Transverse colon (tissue), 4 donors: ENCODE measurements around the gene RGS10. TPM values are rescaled to one million over a fixed set of nuclear protein-coding genes. Genes with fewer than 3 reads are reported as not detected.

Experiments
- DNase-seq: peaks from one replicate; pipeline ENCODE4 v3.0.0-alpha.2; 2019
- H3K27ac ChIP-seq, 4 donors: fragments of 200-600 bp; sonication (generic); 2 replicates each; pipeline ENCODE4 v1.5.1; 2016 to 2018; ENCODE audit warnings: inconsistent platforms in 4 of 4
- H3K27me3 ChIP-seq: fragments of 200-600 bp; sonication (generic); 2 replicates; pipeline ENCODE4 v1.5.1; 2017; ENCODE audit warnings: inconsistent platforms
- H3K36me3 ChIP-seq, 4 donors: fragments of 200-600 bp; sonication (generic); 2 replicates each; pipeline ENCODE4 v1.5.1; 2017 to 2019; ENCODE audit warnings: inconsistent platforms in 4 of 4
- H3K4me1 ChIP-seq, 4 donors: fragments of 200-600 bp; sonication (generic); 2 replicates each; pipeline ENCODE4 v1.5.1; 2017 to 2020; ENCODE audit warnings: inconsistent platforms in 4 of 4
- H3K4me3 ChIP-seq, 4 donors: fragments of 200-600 bp; sonication (generic); 1 replicate in 1 of 4; 2 replicates in 3 of 4; pipeline versions ENCODE4 v1.5.1 to v1.6.1; 2017 to 2019; ENCODE audit warnings: inconsistent platforms in 4 of 4
- H3K9me3 ChIP-seq, 2 donors: fragments of 200-600 bp; sonication (generic); 2 replicates each; pipeline ENCODE4 v1.5.1; 2017 to 2019; ENCODE audit warnings: inconsistent platforms in 2 of 2
- CTCF ChIP-seq, 5 experiments: fragments of 200-600 bp in 3 of 5; fragments of 450-650 bp in 2 of 5; sonication (generic) in 3 of 5; IDR thresholded peaks; 1 replicate in 2 of 5; 2 replicates in 3 of 5; pipeline ENCODE4 v1.5.1; 2016 to 2017; ENCODE audit warnings: antibody characterized with exemption in 5 of 5, inconsistent platforms in 3 of 5, mild to moderate bottlenecking in 2 of 5, moderate library complexity in 1 of 5
- EP300 ChIP-seq: sonication (generic); formaldehyde crosslinking; IDR thresholded peaks from one replicate; pipeline ENCODE4 v1.6.1; 2017; ENCODE audit warnings: antibody characterized with exemption, low read depth
- POLR2A ChIP-seq: fragments of 450-650 bp; IDR thresholded peaks from one replicate; pipeline ENCODE4 v1.6.1; 2016; ENCODE audit warnings: antibody characterized with exemption, mild to moderate bottlenecking, moderate library complexity
- POLR2AphosphoS5 ChIP-seq, 3 donors: sonication (generic); formaldehyde crosslinking; IDR thresholded peaks; one replicate each; pipeline ENCODE4 v1.6.1; 2016; ENCODE audit warnings: antibody characterized with exemption in 3 of 3
- WGBS, 2 donors: methylation state at CpG; one replicate each; pipeline ENCODE4 v1.1.5; 2018; ENCODE audit warnings: low coverage in 1 of 2; 5-methylcytosine and 5-hydroxymethylcytosine counted together
- in situ Hi-C, 4 donors: fragments of 200-750 bp; cut with MboI; loops; one replicate each; pipeline versions ENCODE4 v1.15.0 to v1.15.1; 2017; ENCODE audit warnings: low sequenced_read_pairs in 3 of 4, low pct_ligation_motif_present in 1 of 4, low pct_unique_long_range_greater_than_20kb in 1 of 4
- intact Hi-C: fragments of 100-400 bp; cut with DNase I; formaldehyde crosslinking; loops from one replicate; pipeline ENCODE4 v1.15.1; 2023; ENCODE audit warnings: low total_unique reads
- total RNA-seq, 4 donors: library from RNA; depleted of rRNA; stranded (reverse); fragments of >200 nt; gene quantifications; one replicate each; pipeline ENCODE4 v1.1.0, GENCODE V29; 2016

Gene RGS10
- total RNA-seq, 4 donors from 2014 or later, result 26.3 to 47.1 (median 38.8) TPM

- in situ Hi-C loops, result no loop called here
- intact Hi-C loops, result no loop called here
- DNase-seq, result peak; percentile 30
- Histone ChIP-seq H3K27me3 (no peaks in the 10 kb centered on the region), H3K4me3 (no peak overlapping the region), H3K9me3 (no peaks in the 10 kb centered on the region), H3K27ac (peak overlapping the region; percentile 61 to 65 (median 62)), H3K36me3 (no peaks in the 10 kb centered on the region), H3K4me1 (peaks cover 0 to 27% (median 4%) of the 10 kb centered on the region in 4 donors)
- WGBS, 2 donors, result 71 to 72% methylated on average over 10 to 12 of the region's 12 CpGs
- TF ChIP-seq POLR2AphosphoS5 (IDR thresholded peaks at IDR 0.05) (peak in 1 of 3 donors; percentile 9), POLR2A (no peak), EP300 (no peak), CTCF (IDR thresholded peaks at IDR 0.05) (no peak)
Observed at GRCh38 chr10:119505131-119505551, 37.4 kb downstream of the RGS10 start.

GRCh38 chr10:119504651-119505050, 37.9 kb downstream of the RGS10 start:
- in situ Hi-C loops (no loop called here), intact Hi-C loops (no loop called here)
- no peaks in the 10 kb centered on the region for H3K9me3 ChIP-seq
- no peak overlapping the region for H3K4me3 ChIP-seq
- no peaks in the 10 kb centered on the region for H3K27me3 ChIP-seq
- WGBS, 2 donors, result 80 to 85% methylated on average over 1 to 10 of the region's 10 CpGs
- peaks cover 0 to 29% (median 4%) of the 10 kb centered on the region in 4 donors for H3K4me1 ChIP-seq
- no peaks in the 10 kb centered on the region for H3K36me3 ChIP-seq
- DNase-seq, result no peak
- peak overlapping the region; percentile 43 to 65 (median 62) for H3K27ac ChIP-seq
- TF ChIP-seq POLR2A, result no peak
- TF ChIP-seq EP300, result no peak
- no peak for TF ChIP-seq POLR2AphosphoS5 (IDR thresholded peaks at IDR 0.05)
- no peak for TF ChIP-seq CTCF (IDR thresholded peaks at IDR 0.05)

GRCh38 chr10:119503821-119504220, 38.7 kb downstream of the RGS10 start:
- no peak for TF ChIP-seq POLR2AphosphoS5 (IDR thresholded peaks at IDR 0.05)
- TF ChIP-seq POLR2A, result no peak
- TF ChIP-seq EP300, result no peak
- TF ChIP-seq CTCF (IDR thresholded peaks at IDR 0.05), result no peak
- no peaks in the 10 kb centered on the region for H3K9me3 ChIP-seq
- H3K4me3 ChIP-seq, result no peak overlapping the region
- H3K36me3 ChIP-seq, result no peaks in the 10 kb centered on the region
- H3K27ac ChIP-seq, result no peak overlapping the region
- H3K27me3 ChIP-seq, result no peaks in the 10 kb centered on the region
- DNase-seq, result no peak
- in situ Hi-C loops (no loop called here), intact Hi-C loops (no loop called here)
- H3K4me1 ChIP-seq, result peaks cover 0 to 33% (median 4%) of the 10 kb centered on the region in 4 donors
- 89 to 100% methylated on average over 3 to 5 of the region's 5 CpGs for WGBS, 2 donors

GRCh38 chr10:119502618-119503155, 39.8 kb downstream of the RGS10 start:
- WGBS, 2 donors, result 67 to 83% methylated on average over 7 to 14 of the region's 19 CpGs
- Histone ChIP-seq H3K9me3 (no peaks in the 10 kb centered on the region), H3K4me1 (peaks cover 0 to 33% (median 4%) of the 10 kb centered on the region in 4 donors), H3K27ac (peak overlapping the region; percentile 24 to 53 (median 28)), H3K27me3 (no peaks in the 10 kb centered on the region), H3K36me3 (no peaks in the 10 kb centered on the region), H3K4me3 (no peak overlapping the region)
- in situ Hi-C loops, result no loop called here
- intact Hi-C loops, result no loop called here
- no peak for TF ChIP-seq CTCF (IDR thresholded peaks at IDR 0.05)
- no peak for TF ChIP-seq POLR2AphosphoS5 (IDR thresholded peaks at IDR 0.05)
- TF ChIP-seq POLR2A, result no peak
- TF ChIP-seq EP300, result no peak
- DNase-seq, result no peak
